OCI-LY1 (cell line): Measurements from ENCODE around the gene BRD8.

ENCODE experiments used
- H2AFZ ChIP-seq: fragments of 200-600 bp; sonication (generic), shearing (Covaris generic); 2 replicates; pipeline ENCODE4 v1.6.0; 2014; ENCODE audit warnings: antibody characterized with exemption, mild to moderate bottlenecking, low read length
- H3F3A ChIP-seq: fragments of 200-600 bp; sonication (generic), shearing (Covaris generic); 2 replicates; pipeline ENCODE4 v1.6.0; 2014; ENCODE audit warnings: mild to moderate bottlenecking, antibody characterized with exemption, low read length, moderate library complexity; ENCODE audit not compliant: insufficient read depth
- H3K27ac ChIP-seq: fragments of 200-600 bp; sonication (generic); 2 replicates; pipeline ENCODE4 v1.5.1; 2014; ENCODE audit warnings: low read length, mixed run types, mild to moderate bottlenecking, low read depth; ENCODE audit not compliant: poor library complexity, severe bottlenecking
- H3K27me3 ChIP-seq: fragments of 200-600 bp; sonication (generic); 2 replicates; pipeline ENCODE4 v1.6.0; 2014; ENCODE audit warnings: antibody characterized with exemption, mild to moderate bottlenecking, low read length, moderate library complexity; ENCODE audit not compliant: insufficient read depth
- H3K36me3 ChIP-seq: fragments of 200-600 bp; sonication (generic); 2 replicates; pipeline ENCODE4 v1.6.1; 2014; ENCODE audit warnings: mild to moderate bottlenecking, antibody characterized with exemption, low read length, moderate library complexity, mixed read lengths; ENCODE audit not compliant: insufficient read depth
- H3K4me1 ChIP-seq: fragments of 200-600 bp; sonication (generic); 2 replicates; pipeline ENCODE4 v1.5.1; 2014; ENCODE audit warnings: mild to moderate bottlenecking, low read length, moderate library complexity; ENCODE audit not compliant: insufficient read depth, severe bottlenecking
- H3K4me2 ChIP-seq: fragments of 200-600 bp; sonication (generic), shearing (Covaris generic); 2 replicates; pipeline ENCODE4 v1.6.1; 2014; ENCODE audit warnings: low read length
- H3K4me3 ChIP-seq: fragments of 200-600 bp; sonication (generic); 2 replicates; pipeline ENCODE4 v1.5.1; 2014; ENCODE audit warnings: low read length, low read depth, mild to moderate bottlenecking, mixed read lengths; ENCODE audit not compliant: poor library complexity, severe bottlenecking
- H3K79me2 ChIP-seq: fragments of 200-600 bp; shearing (Covaris generic); 2 replicates; pipeline ENCODE4 v1.6.1; 2016; ENCODE audit warnings: mixed run types, low read length, mixed read lengths; ENCODE audit not compliant: insufficient read depth
- H3K9ac ChIP-seq: fragments of 200-600 bp; sonication (generic), shearing (Covaris generic); 2 replicates; pipeline ENCODE4 v1.6.1; 2014; ENCODE audit warnings: mild to moderate bottlenecking, low read length, mixed read lengths
- H3K9me2 ChIP-seq: fragments of 200-600 bp; sonication (generic), shearing (Covaris generic); 2 replicates; pipeline ENCODE4 v1.6.1; 2014; ENCODE audit warnings: low read depth, mild to moderate bottlenecking, low read length, mixed read lengths
- H3K9me3 ChIP-seq: fragments of 200-600 bp; shearing (Covaris generic); 2 replicates; pipeline ENCODE4 v1.6.1; 2014; ENCODE audit warnings: low read length, mixed read lengths
- H4K20me1 ChIP-seq: fragments of 200-600 bp; sonication (generic), shearing (Covaris generic); 2 replicates; pipeline ENCODE4 v1.6.0; 2016; ENCODE audit warnings: mild to moderate bottlenecking, low read length; ENCODE audit not compliant: insufficient read depth
- EZH2 ChIP-seq: fragments of 200-600 bp; sonication (generic), shearing (Covaris generic); IDR thresholded peaks from 2 replicates; pipeline ENCODE4 v1.8.0; 2017; ENCODE audit warnings: borderline replicate concordance, mixed run types, mild to moderate bottlenecking, antibody characterized with exemption, low read length, moderate library complexity, mixed read lengths
- TF ChIP-seq, protein P1 (sequence below): fragments of 200-600 bp; sonication (generic), shearing (Covaris generic); IDR thresholded peaks from 2 replicates; pipeline ENCODE4 v1.5.1; 2017; ENCODE audit warnings: mild to moderate bottlenecking, antibody characterized with exemption, low read length, moderate library complexity, mixed read lengths

Gene BRD8

DNA sequence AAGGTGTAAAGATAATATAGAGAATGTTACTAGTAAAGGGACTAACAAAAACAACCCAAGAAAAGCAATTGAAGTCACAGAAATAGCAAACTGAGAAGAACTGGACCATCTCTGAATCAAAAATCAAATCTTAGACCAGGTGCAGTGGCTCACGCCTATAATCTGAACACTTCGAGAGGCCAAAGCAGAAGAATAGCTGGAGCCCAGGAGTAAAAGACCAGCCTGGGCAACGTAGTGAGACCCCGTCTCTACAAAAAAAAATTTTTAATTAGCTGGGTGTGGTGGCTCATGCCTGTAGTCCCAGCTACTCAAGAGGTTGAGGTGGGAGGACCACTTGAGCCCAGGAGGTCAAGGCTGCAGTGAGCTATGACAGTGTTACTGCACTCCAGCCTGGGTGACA is 67.2 kb downstream of the BRD8 start:
- Histone ChIP-seq H3K9me2 (no peaks in the 10 kb centered on the region), H3K9me3 (no peaks in the 10 kb centered on the region), H3K79me2 (no peaks in the 10 kb centered on the region), H3K9ac (no peak overlapping the region), H3K36me3 (no peaks in the 10 kb centered on the region), H3K27me3 (no peaks in the 10 kb centered on the region), H3K4me1 (no peaks in the 10 kb centered on the region), H3K4me2 (no peak overlapping the region), H3K27ac (no peak overlapping the region), H2AFZ (no peak overlapping the region), H3F3A (no peaks in the 10 kb centered on the region), H4K20me1 (no peaks in the 10 kb centered on the region), H3K4me3 (no peak overlapping the region)
- TF ChIP-seq, protein P1, sequence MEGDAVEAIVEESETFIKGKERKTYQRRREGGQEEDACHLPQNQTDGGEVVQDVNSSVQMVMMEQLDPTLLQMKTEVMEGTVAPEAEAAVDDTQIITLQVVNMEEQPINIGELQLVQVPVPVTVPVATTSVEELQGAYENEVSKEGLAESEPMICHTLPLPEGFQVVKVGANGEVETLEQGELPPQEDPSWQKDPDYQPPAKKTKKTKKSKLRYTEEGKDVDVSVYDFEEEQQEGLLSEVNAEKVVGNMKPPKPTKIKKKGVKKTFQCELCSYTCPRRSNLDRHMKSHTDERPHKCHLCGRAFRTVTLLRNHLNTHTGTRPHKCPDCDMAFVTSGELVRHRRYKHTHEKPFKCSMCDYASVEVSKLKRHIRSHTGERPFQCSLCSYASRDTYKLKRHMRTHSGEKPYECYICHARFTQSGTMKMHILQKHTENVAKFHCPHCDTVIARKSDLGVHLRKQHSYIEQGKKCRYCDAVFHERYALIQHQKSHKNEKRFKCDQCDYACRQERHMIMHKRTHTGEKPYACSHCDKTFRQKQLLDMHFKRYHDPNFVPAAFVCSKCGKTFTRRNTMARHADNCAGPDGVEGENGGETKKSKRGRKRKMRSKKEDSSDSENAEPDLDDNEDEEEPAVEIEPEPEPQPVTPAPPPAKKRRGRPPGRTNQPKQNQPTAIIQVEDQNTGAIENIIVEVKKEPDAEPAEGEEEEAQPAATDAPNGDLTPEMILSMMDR = no peak
- no peak for TF ChIP-seq EZH2

DNA sequence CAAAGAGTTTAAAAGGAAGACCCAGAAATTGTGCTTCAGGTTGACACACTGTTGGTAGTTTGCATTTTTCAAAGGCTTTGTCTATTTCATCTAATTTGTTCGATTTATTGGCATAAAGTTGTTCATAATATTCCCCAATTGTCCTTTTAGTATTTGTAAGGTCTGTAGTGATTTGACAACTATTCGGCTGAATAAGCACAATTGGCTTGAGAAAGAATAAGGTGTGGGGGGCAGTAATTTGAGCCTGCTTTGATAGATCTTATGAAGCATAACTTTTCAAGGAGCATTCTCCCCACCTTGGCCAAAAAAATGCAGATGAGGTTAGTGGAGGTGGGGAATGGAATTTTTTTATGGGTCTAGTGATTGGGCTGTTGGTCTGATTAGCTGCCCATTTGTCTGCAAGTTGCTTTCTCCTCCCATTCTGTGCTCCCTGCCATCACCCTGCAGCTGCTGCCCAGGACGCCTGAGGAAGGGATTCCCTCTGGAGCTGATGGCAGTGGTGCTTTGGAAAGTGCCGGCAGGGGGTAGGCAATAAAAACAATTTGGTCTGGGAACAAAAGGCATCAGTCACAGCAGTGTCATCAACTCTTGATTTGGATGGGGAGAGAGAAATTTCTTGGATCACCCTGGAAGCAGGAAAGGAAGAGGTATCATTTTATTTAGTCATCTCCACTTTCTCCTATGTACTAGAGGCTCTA is 68.0 kb downstream of the BRD8 start:
- no peak overlapping the region for H3K4me3 ChIP-seq
- H3K9me2 ChIP-seq = no peaks in the 10 kb centered on the region
- H3K27me3 ChIP-seq = no peaks in the 10 kb centered on the region
- no peaks in the 10 kb centered on the region for H3K79me2 ChIP-seq
- H3K36me3 ChIP-seq = no peaks in the 10 kb centered on the region
- H3K9me3 ChIP-seq = no peaks in the 10 kb centered on the region
- no peak overlapping the region for H3K4me2 ChIP-seq
- H3K4me1 ChIP-seq = no peaks in the 10 kb centered on the region
- H3K27ac ChIP-seq = no peak overlapping the region
- no peak overlapping the region for H2AFZ ChIP-seq
- no peaks in the 10 kb centered on the region for H3F3A ChIP-seq
- TF ChIP-seq, protein P1 = no peak
- TF ChIP-seq EZH2 = no peak
- no peak overlapping the region for H3K9ac ChIP-seq
- H4K20me1 ChIP-seq = no peaks in the 10 kb centered on the region

DNA sequence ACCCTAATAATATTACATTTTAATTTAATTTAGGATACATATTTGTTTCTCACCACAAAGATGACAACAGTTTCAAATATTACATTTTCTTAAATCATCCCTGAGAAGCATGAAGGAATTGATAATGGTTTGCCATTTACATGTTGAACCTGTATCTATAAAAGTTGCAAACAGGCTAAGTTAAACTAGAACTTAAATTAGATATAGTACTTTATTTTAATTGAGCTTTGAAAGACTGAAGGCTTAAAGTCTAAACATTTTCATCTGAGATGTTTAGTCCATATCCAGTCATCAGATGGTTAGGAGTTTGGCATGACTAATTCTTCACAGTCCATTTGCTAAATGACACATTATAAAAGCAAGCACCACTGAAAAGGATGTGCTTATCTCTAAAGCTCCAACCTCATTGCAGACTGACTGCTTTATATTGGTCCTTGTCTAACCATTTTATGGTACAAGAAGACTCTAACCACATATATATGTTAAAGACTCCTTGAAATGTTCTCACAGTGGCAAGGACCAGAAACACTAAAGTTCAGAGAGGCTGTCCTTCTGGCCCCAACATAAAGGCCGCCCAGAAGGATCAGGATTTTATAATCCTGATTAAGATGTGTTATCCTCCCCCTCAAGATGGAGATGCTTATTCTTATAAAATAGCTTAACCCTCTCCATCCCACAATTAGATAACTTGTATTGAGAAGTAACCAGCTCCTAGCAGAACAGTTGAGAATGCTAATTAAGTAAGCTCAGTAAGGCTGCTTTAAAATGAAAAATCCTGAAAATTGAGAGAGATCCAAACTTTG is 68.8 kb downstream of the BRD8 start:
- H3K4me2 ChIP-seq = no peak overlapping the region
- no peaks in the 10 kb centered on the region for H3F3A ChIP-seq
- H3K4me3 ChIP-seq = no peak overlapping the region
- no peaks in the 10 kb centered on the region for H3K4me1 ChIP-seq
- H3K9me3 ChIP-seq = no peaks in the 10 kb centered on the region
- no peak overlapping the region for H3K27ac ChIP-seq
- no peaks in the 10 kb centered on the region for H3K27me3 ChIP-seq
- no peak overlapping the region for H3K9ac ChIP-seq
- TF ChIP-seq, protein P1 = no peak
- no peak for TF ChIP-seq EZH2
- no peaks in the 10 kb centered on the region for H3K79me2 ChIP-seq
- no peaks in the 10 kb centered on the region for H3K36me3 ChIP-seq
- H2AFZ ChIP-seq = no peak overlapping the region
- no peaks in the 10 kb centered on the region for H4K20me1 ChIP-seq
- H3K9me2 ChIP-seq = no peaks in the 10 kb centered on the region
